Thoracic aorta (tissue), 2 donors: Measurements from ENCODE around the gene ARID1B. TPM values are rescaled to one million over a fixed set of nuclear protein-coding genes. Genes with fewer than 3 reads are reported as not detected.

Experiments
- ATAC-seq: fragments of 150-250 bp; one replicate; pipeline ENCODE4 v1.8.0; 2017; ENCODE audit warnings: low read depth; ENCODE audit not compliant: insufficient number of reproducible peaks, low FRiP score
- DNase-seq: peaks from one replicate; pipeline ENCODE4 v3.0.0-alpha.2; 2020; ENCODE audit warnings: low spot score
- H3K27ac ChIP-seq, 2 donors: fragments of 200-600 bp; sonication (generic); 1 replicate in 1 of 2; 2 replicates in 1 of 2; pipeline ENCODE4 v1.5.1; 2016; ENCODE audit warnings: mild to moderate bottlenecking in 2 of 2, moderate library complexity in 2 of 2
- H3K27me3 ChIP-seq: fragments of 200-600 bp; sonication (generic); replicated peaks from 2 replicates; pipeline ENCODE4 v1.6.0; 2016; ENCODE audit warnings: mild to moderate bottlenecking; ENCODE audit not compliant: insufficient read depth
- H3K36me3 ChIP-seq: fragments of 200-600 bp; sonication (generic); one replicate; pipeline ENCODE4 v1.5.1; 2016
- H3K4me1 ChIP-seq, 2 donors: fragments of 200-600 bp; sonication (generic); 1 replicate in 1 of 2; 2 replicates in 1 of 2; pipeline versions ENCODE4 v1.5.1 to v1.6.0; 2016; ENCODE audit warnings: low read depth in 2 of 2, mild to moderate bottlenecking in 1 of 2; ENCODE audit not compliant: control insufficient read depth in 1 of 2
- H3K4me3 ChIP-seq: fragments of 200-600 bp; sonication (generic); 2 replicates; pipeline ENCODE4 v1.5.1; 2016; ENCODE audit warnings: mild to moderate bottlenecking
- H3K9me3 ChIP-seq: fragments of 200-600 bp; sonication (generic); 2 replicates; pipeline ENCODE4 v1.5.1; 2016
- CTCF ChIP-seq: fragments of 200-600 bp; sonication (generic); IDR thresholded peaks from one replicate; pipeline ENCODE4 v1.5.1; 2019; ENCODE audit warnings: antibody characterized with exemption
- total RNA-seq, 2 donors: library from RNA; depleted of rRNA; stranded (reverse); fragments of >200 nt; gene quantifications; one replicate each; pipeline versions ENCODE4 v1.1.0 to v1.2.3, GENCODE V29; 2016

ARID1B gene
- total RNA-seq, 2 donors from 2014 or later: 120 to 158 TPM

- no peaks in the 10 kb centered on the region for H3K36me3 ChIP-seq
- H3K4me1 ChIP-seq: peaks cover 0 to 2% of the 10 kb centered on the region in 2 donors
- ATAC-seq (no peak), DNase-seq (no peak)
- no peak for TF ChIP-seq CTCF
- no peaks in the 10 kb centered on the region for H3K27me3 ChIP-seq
- no peak overlapping the region for H3K27ac ChIP-seq
- no peak overlapping the region for H3K4me3 ChIP-seq
- no peaks in the 10 kb centered on the region for H3K9me3 ChIP-seq
Measured at GRCh38 chr6:157113389-157113788, 336.2 kb downstream of the ARID1B start.

GRCh38 chr6:157116426-157116825, 339.2 kb downstream of the ARID1B start:
- no peak overlapping the region for H3K4me3 ChIP-seq
- H3K27me3 ChIP-seq: no peaks in the 10 kb centered on the region
- DNase-seq (no peak), ATAC-seq (no peak)
- H3K4me1 ChIP-seq: peaks cover 0 to 11% of the 10 kb centered on the region in 2 donors
- no peak overlapping the region for H3K27ac ChIP-seq
- no peak for TF ChIP-seq CTCF
- H3K36me3 ChIP-seq: no peaks in the 10 kb centered on the region
- no peaks in the 10 kb centered on the region for H3K9me3 ChIP-seq

- peaks cover 0 to 21% of the 10 kb centered on the region in 2 donors for H3K4me1 ChIP-seq
- no peak overlapping the region for H3K4me3 ChIP-seq
- no peak for TF ChIP-seq CTCF
- no peaks in the 10 kb centered on the region for H3K27me3 ChIP-seq
- no peak for ATAC-seq
- DNase-seq: no peak
- no peak overlapping the region for H3K27ac ChIP-seq
- no peaks in the 10 kb centered on the region for H3K36me3 ChIP-seq
- no peaks in the 10 kb centered on the region for H3K9me3 ChIP-seq
Measured at GRCh38 chr6:157117431-157118095, 340.4 kb downstream of the ARID1B start.

GRCh38 chr6:157119502-157120027, 342.4 kb downstream of the ARID1B start:
- DNase-seq: no peak
- no peak overlapping the region for H3K4me3 ChIP-seq
- no peaks in the 10 kb centered on the region for H3K9me3 ChIP-seq

More at GRCh38 chr6:157119502-157120027, 342.4 kb downstream of the ARID1B start:
- Histone ChIP-seq H3K27me3 (no peaks in the 10 kb centered on the region), H3K27ac (no peak overlapping the region), H3K4me1 (peaks cover 4 to 36% of the 10 kb centered on the region in 2 donors), H3K36me3 (no peaks in the 10 kb centered on the region)
- TF ChIP-seq CTCF: no peak
- ATAC-seq: no peak
